SU-DHL-6 (cell line): ENCODE results near the gene OR6C65.
"Not testable (repeated sequence)": the region's sequence is repeated elsewhere in the genome, so short reads cannot be mapped to it uniquely, and the experiment has no call there.

Experiments used
- CTCF ChIP-seq: fragments of 200-600 bp; sonication (generic); IDR thresholded peaks from one replicate; pipeline ENCODE4 v1.5.1; 2017; ENCODE audit warnings: antibody characterized with exemption, mild to moderate bottlenecking, low read length, moderate library complexity; ENCODE audit not compliant: insufficient read depth, poor library complexity, severe bottlenecking
- EZH2phosphoT487 ChIP-seq: fragments of 200-600 bp; sonication (generic), shearing (Covaris generic); conservative IDR thresholded peaks from 2 replicates; pipeline ENCODE4 v1.6.1; 2018; ENCODE audit warnings: mild to moderate bottlenecking, antibody characterized with exemption, low read length, moderate library complexity, mixed read lengths

DNA sequence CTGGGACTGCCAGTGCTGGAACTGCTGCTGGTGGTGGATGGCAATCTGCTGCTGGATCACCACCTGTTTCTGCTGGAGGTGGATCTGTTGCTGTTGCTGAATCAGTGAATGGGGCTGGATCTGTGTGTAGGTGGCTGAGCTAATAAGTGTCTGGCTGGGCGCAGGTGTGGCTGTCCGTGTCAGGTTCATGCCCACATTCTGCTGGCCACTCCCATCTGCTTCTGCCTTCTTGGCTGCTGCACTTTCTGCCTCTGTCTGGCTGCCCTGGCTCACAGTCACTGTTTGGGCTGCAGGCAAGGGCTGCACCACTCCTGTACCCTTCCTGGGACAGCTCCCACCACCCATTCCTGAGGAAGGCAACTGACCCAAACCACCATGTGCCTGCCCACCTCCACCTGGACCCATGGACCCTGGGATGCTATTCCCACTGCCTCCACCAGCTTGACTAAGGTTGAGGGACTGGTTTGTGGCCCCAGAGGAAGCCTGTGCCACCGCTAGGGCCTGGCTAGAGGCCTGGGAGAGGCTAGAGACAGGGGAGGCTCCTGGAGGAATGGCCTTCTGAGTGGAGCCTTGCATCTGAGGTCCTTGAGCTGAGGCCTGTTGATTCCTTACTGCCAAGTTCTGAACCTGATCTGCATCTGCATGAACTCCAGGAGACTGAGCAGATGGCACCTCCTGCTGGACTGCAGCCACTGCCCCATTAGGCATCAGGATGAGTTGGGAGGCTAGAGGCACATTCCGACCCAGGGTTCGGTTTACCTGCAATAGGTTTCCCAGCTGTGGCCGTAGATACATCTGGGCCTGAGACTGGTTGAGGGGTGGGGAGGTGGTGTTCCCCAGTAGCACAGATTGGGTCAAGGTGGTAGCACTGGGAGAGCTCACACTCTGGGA lies 13.4 kb downstream of the OR6C65 start:
- TF ChIP-seq CTCF, EZH2phosphoT487: not testable (repeated sequence)
